Trophoblast cell (in vitro differentiated cells and primary cell): ENCODE measurements around the gene SLC30A7.

Source experiments
- DNase-seq, 2 donors: peaks; one replicate each; pipeline ENCODE4 v3.0.0-alpha.2; 2016
- H2AFZ ChIP-seq: 2 replicates; pipeline ENCODE4 v1.6.1; 2013; ENCODE audit warnings: low read length, moderate library complexity, mild to moderate bottlenecking; ENCODE audit not compliant: insufficient read depth, poor library complexity
- H2AK5ac ChIP-seq: 2 replicates; pipeline ENCODE4 v1.6.1; 2013; ENCODE audit warnings: mild to moderate bottlenecking, low read length
- H2BK120ac ChIP-seq: 2 replicates; pipeline ENCODE4 v1.6.1; 2013; ENCODE audit warnings: low read length, mild to moderate bottlenecking, moderate library complexity; ENCODE audit not compliant: insufficient read depth, poor library complexity
- H2BK12ac ChIP-seq: 2 replicates; pipeline ENCODE4 v1.6.1; 2013; ENCODE audit warnings: mild to moderate bottlenecking, low read length, moderate library complexity
- H2BK5ac ChIP-seq: 2 replicates; pipeline ENCODE4 v1.6.1; 2013; ENCODE audit warnings: low read length, low read depth, moderate library complexity, mild to moderate bottlenecking; ENCODE audit not compliant: poor library complexity
- H3K14ac ChIP-seq: 2 replicates; pipeline ENCODE4 v1.6.1; 2013; ENCODE audit warnings: mild to moderate bottlenecking, low read length
- H3K18ac ChIP-seq: 2 replicates; pipeline ENCODE4 v1.6.1; 2013; ENCODE audit warnings: mild to moderate bottlenecking, low read length
- H3K23ac ChIP-seq: 2 replicates; pipeline ENCODE4 v1.6.1; 2013; ENCODE audit warnings: low read length
- H3K27ac ChIP-seq: 2 replicates; pipeline ENCODE4 v1.5.1; 2013; ENCODE audit warnings: low read depth, mild to moderate bottlenecking, inconsistent platforms, low read length, moderate library complexity
- H3K27me3 ChIP-seq: 2 replicates; pipeline ENCODE4 v1.6.1; 2013; ENCODE audit warnings: inconsistent platforms, mild to moderate bottlenecking, low read length, moderate library complexity; ENCODE audit not compliant: insufficient read depth
- H3K36me3 ChIP-seq, 2 experiments: 1 replicate in 1 of 2; 2 replicates in 1 of 2; pipeline ENCODE4 v1.6.1; 2013; ENCODE audit warnings: low read length in 2 of 2, mild to moderate bottlenecking in 2 of 2, moderate library complexity in 1 of 2; ENCODE audit not compliant: insufficient read depth in 2 of 2, control insufficient read depth in 1 of 2
- H3K4ac ChIP-seq: 2 replicates; pipeline ENCODE4 v1.6.1; 2013; ENCODE audit warnings: low read depth, mild to moderate bottlenecking, low read length, moderate library complexity
- H3K4me1 ChIP-seq, 2 experiments: 1 replicate in 1 of 2; 2 replicates in 1 of 2; pipeline ENCODE4 v1.6.1; 2013; ENCODE audit warnings: low read length in 2 of 2, mild to moderate bottlenecking in 2 of 2, moderate library complexity in 1 of 2; ENCODE audit not compliant: insufficient read depth in 2 of 2, control insufficient read depth in 1 of 2
- H3K4me2 ChIP-seq: 2 replicates; pipeline ENCODE4 v1.6.1; 2013; ENCODE audit warnings: inconsistent platforms, mild to moderate bottlenecking, low read length, moderate library complexity
- H3K4me3 ChIP-seq: 2 replicates; pipeline ENCODE4 v1.5.1; 2013; ENCODE audit warnings: mild to moderate bottlenecking, low read depth, low read length, inconsistent platforms
- H3K79me1 ChIP-seq: one replicate; pipeline ENCODE4 v1.6.1; 2013; ENCODE audit warnings: low read length
- H3K79me2 ChIP-seq: 2 replicates; pipeline ENCODE4 v1.6.1; 2013; ENCODE audit warnings: low read length, mild to moderate bottlenecking; ENCODE audit not compliant: control insufficient read depth, insufficient read depth, poor library complexity
- H3K9ac ChIP-seq: 2 replicates; pipeline ENCODE4 v1.6.1; 2013; ENCODE audit warnings: mild to moderate bottlenecking, low read length
- H3K9me3 ChIP-seq: 2 replicates; pipeline ENCODE4 v1.6.1; 2013; ENCODE audit warnings: low read depth, mild to moderate bottlenecking, control low read depth, inconsistent platforms, low read length; ENCODE audit not compliant: insufficient read depth
- H4K12ac ChIP-seq: 2 replicates; pipeline ENCODE4 v1.6.1; 2013; ENCODE audit warnings: low read depth, mild to moderate bottlenecking, low read length, moderate library complexity
- H4K8ac ChIP-seq: 2 replicates; pipeline ENCODE4 v1.6.1; 2013; ENCODE audit warnings: low read depth, mild to moderate bottlenecking, low read length, moderate library complexity
- H4K91ac ChIP-seq: one replicate; pipeline ENCODE4 v1.6.1; 2013; ENCODE audit warnings: low read depth, mild to moderate bottlenecking, low read length, moderate library complexity
- WGBS: extraction: QIAGEN DNeasy Blood & Tissue Kit; methylation state at CpG from one replicate; pipeline ENCODE4 v1.1.7; 2013; ENCODE audit warnings: missing lambda C conversion rate; ENCODE audit not compliant: insufficient read length, insufficient coverage; ENCODE audit errors: extremely low coverage; 5-methylcytosine and 5-hydroxymethylcytosine counted together

SLC30A7 gene

DNA sequence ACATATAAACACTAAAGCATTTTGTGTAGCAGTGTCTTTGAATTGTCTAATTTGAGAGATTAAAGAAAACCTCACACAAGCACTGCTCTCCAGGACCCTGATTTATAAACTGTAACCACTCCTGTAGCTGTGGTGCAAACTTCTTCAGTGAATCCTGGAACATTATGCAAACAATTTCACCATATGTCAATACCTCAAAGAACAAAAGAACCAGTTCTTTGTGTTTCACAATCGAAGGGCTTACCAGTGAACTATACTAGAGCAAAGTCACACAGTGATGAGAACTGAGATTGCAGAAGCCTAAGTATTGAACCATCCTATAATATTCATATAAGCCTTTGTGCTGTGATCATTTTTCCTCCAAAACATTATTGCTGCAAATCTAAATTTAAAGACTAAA lies 108.2 kb downstream of the SLC30A7 start:
- peak in 1 of 2 donors; percentile 63 for DNase-seq
- Histone ChIP-seq H3K36me3 (peaks cover 0 to under 1% of the 10 kb centered on the region in 2 experiments), H3K9me3 (no peaks in the 10 kb centered on the region), H3K4me3 (no peak overlapping the region), H4K91ac (no peak overlapping the region), H3K9ac (no peak overlapping the region), H3K4ac (no peak overlapping the region), H2AK5ac (no peak overlapping the region), H3K23ac (no peak overlapping the region), H4K8ac (no peak overlapping the region), H2AFZ (no peak overlapping the region), H3K4me1 (peaks cover 0 to 8% of the 10 kb centered on the region in 2 experiments), H3K79me1 (no peaks in the 10 kb centered on the region), H3K79me2 (no peaks in the 10 kb centered on the region), H3K27ac (no peak overlapping the region), H3K14ac (no peak overlapping the region), H2BK5ac (no peak overlapping the region), H2BK12ac (no peak overlapping the region), H4K12ac (no peak overlapping the region), H3K18ac (no peak overlapping the region), H2BK120ac (no peak overlapping the region), H3K27me3 (no peaks in the 10 kb centered on the region), H3K4me2 (no peak overlapping the region)
- WGBS: no CpG with 5 or more reads among the region's 1 CpG

DNA sequence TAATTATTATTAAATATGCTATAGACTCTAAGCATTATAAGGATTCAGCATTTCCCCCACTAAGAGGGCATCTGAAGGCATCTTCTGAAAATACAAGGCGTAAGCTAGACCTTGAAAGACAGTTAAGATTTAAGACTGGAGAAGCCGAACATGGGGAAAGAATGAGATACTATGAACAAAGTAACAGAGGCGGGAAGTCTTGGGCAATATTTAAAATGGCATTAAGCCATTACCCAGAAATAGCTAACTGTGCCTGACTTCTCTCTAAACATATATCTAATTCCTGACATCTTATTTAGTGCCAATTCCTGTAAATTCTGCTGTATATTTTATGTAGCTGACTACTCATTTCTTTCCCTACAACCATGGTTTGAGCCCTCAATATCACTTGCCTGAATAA lies 108.8 kb downstream of the SLC30A7 start:
- H3K36me3 ChIP-seq: no peaks in the 10 kb centered on the region
- no peak overlapping the region for H2AFZ ChIP-seq
- no peak overlapping the region for H4K8ac ChIP-seq
- peaks cover 0 to 8% of the 10 kb centered on the region in 2 experiments for H3K4me1 ChIP-seq
- H4K91ac ChIP-seq: no peak overlapping the region
- DNase-seq: no peak
- H3K9me3 ChIP-seq: no peaks in the 10 kb centered on the region
- no peak overlapping the region for H4K12ac ChIP-seq
- H3K27ac ChIP-seq: no peak overlapping the region
- no peak overlapping the region for H3K9ac ChIP-seq
- H3K27me3 ChIP-seq: no peaks in the 10 kb centered on the region
- no peaks in the 10 kb centered on the region for H3K79me1 ChIP-seq
- H3K4me3 ChIP-seq: no peak overlapping the region
- H2BK12ac ChIP-seq: no peak overlapping the region
- WGBS: no CpG with 5 or more reads among the region's 3 CpGs
- H3K23ac ChIP-seq: no peak overlapping the region
- no peak overlapping the region for H2BK5ac ChIP-seq
- no peak overlapping the region for H3K4ac ChIP-seq
- H3K18ac ChIP-seq: no peak overlapping the region
- no peak overlapping the region for H3K14ac ChIP-seq
- H3K4me2 ChIP-seq: no peak overlapping the region
- no peaks in the 10 kb centered on the region for H3K79me2 ChIP-seq
- no peak overlapping the region for H2BK120ac ChIP-seq
- no peak overlapping the region for H2AK5ac ChIP-seq

GRCh38 chr1:101005183-101005582 lies 109.3 kb downstream of the SLC30A7 start:
- Histone ChIP-seq H2AFZ (no peak overlapping the region), H3K18ac (no peak overlapping the region), H3K4me3 (no peak overlapping the region), H4K12ac (no peak overlapping the region), H3K79me2 (no peaks in the 10 kb centered on the region), H3K36me3 (no peaks in the 10 kb centered on the region), H3K14ac (no peak overlapping the region), H3K4me2 (no peak overlapping the region), H2BK12ac (no peak overlapping the region), H3K27ac (no peak overlapping the region), H3K9me3 (no peaks in the 10 kb centered on the region), H3K23ac (no peak overlapping the region), H3K27me3 (no peaks in the 10 kb centered on the region), H3K9ac (no peak overlapping the region), H3K4me1 (peaks cover 0 to 8% of the 10 kb centered on the region in 2 experiments), H2BK5ac (no peak overlapping the region), H4K8ac (no peak overlapping the region), H2AK5ac (no peak overlapping the region), H4K91ac (no peak overlapping the region), H3K79me1 (no peaks in the 10 kb centered on the region), H3K4ac (no peak overlapping the region), H2BK120ac (no peak overlapping the region)
- no CpG with 5 or more reads among the region's 1 CpG for WGBS
- no peak for DNase-seq

DNA sequence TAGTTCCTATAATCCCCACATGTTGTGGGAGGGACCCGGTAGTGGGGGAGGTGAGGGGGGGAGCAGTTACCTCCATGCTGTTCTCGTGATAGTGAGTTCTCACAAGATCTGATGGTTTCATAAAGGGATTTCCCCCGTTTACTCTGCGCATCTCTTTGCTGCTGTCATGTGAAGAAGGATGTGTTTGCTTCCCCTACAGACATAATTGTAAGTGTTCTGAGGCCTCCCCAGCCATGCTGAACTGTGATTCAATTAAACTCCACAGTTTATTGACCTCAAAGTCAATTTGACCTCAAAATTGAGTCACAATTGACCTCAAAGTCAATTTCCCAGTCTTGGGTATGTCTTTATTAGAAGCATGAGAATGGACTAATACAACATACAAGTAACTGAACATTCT lies 110.0 kb downstream of the SLC30A7 start:
- Histone ChIP-seq H4K12ac (no peak overlapping the region), H2AFZ (no peak overlapping the region), H2AK5ac (no peak overlapping the region), H3K9me3 (no peaks in the 10 kb centered on the region), H3K14ac (no peak overlapping the region), H3K4ac (no peak overlapping the region), H2BK12ac (no peak overlapping the region), H3K36me3 (no peaks in the 10 kb centered on the region), H2BK5ac (no peak overlapping the region), H3K9ac (no peak overlapping the region), H3K4me2 (no peak overlapping the region), H3K27ac (no peak overlapping the region), H3K4me1 (peaks cover 0 to 8% of the 10 kb centered on the region in 2 experiments), H4K91ac (no peak overlapping the region), H4K8ac (no peak overlapping the region), H3K23ac (no peak overlapping the region), H3K4me3 (no peak overlapping the region), H3K18ac (no peak overlapping the region), H3K79me2 (no peaks in the 10 kb centered on the region), H3K27me3 (no peaks in the 10 kb centered on the region), H2BK120ac (no peak overlapping the region), H3K79me1 (no peaks in the 10 kb centered on the region)
- no peak for DNase-seq
- WGBS: no CpG with 5 or more reads among the region's 4 CpGs
